HepG2 (cell line): ENCODE measurements around the gene CRISPLD2. TPM values are rescaled to one million over a fixed set of nuclear protein-coding genes. Genes with fewer than 3 reads are reported as not detected.

Experiments
- ATAC-seq: fragments of 200-7000 bp; cut with Tn5 transposase; 3 replicates; pipeline ENCODE4 v1.9.1; 2020; ENCODE audit warnings: mild to moderate bottlenecking, moderate library complexity
- BruUV-seq: library from RNA; stranded (reverse); fragments of 400-500 nt; replicated peaks from 2 replicates; lab custom pipeline; 2021; lab: Mats Ljungman, UMichigan
- CTCF ChIA-PET: fragments of 300-600 bp; formaldehyde crosslinking; extraction: SDS; loops from one replicate; lab custom pipeline; 2021; ENCODE audit warnings: low total read pairs, inconsistent platforms, low intra/inter-chr PET ratio; lab: Yijun Ruan, JAX
- POLR2A ChIA-PET: fragments of 350-600 bp; sonication (Branson Sonifier 250); formaldehyde crosslinking; loops from one replicate; lab custom pipeline; 2020; ENCODE audit warnings: antibody characterized with exemption, inconsistent platforms; lab: Yijun Ruan, JAX
- DNase-seq: peaks from one replicate; pipeline ENCODE4 v3.0.0-alpha.2; 2015; ENCODE audit warnings: low spot score
- FAIRE-seq: peaks from 3 replicates; lab custom pipeline; 2011; peaks lifted over from hg19 to GRCh38; lab: Jason Lieb, UNC
- H2AFZ ChIP-seq: one replicate; pipeline ENCODE4 v1.6.1; 2011; ENCODE audit warnings: low read length, inconsistent platforms
- H3K27ac ChIP-seq: fragments of 300-600 bp; 3 replicates; pipeline ENCODE4 v1.8.0; 2011; ENCODE audit warnings: mixed run types, mild to moderate bottlenecking, mixed read lengths, low read length, inconsistent platforms; ENCODE audit not compliant: insufficient read depth; ENCODE audit errors: extremely low read length
- H3K27me3 ChIP-seq, 2 experiments: fragments of 200-600 bp in 1 of 2; 2 replicates in 1 of 2; 3 replicates in 1 of 2; pipeline versions ENCODE4 v1.6.0 to v1.8.0; 2011; ENCODE audit warnings: low read length in 2 of 2, mild to moderate bottlenecking in 2 of 2, moderate library complexity in 2 of 2, inconsistent platforms in 1 of 2; ENCODE audit not compliant: insufficient read depth in 2 of 2, control insufficient read depth in 1 of 2
- H3K36me3 ChIP-seq, 2 experiments: fragments of 200-600 bp in 1 of 2; replicated peaks in 1 of 2; 2 replicates in 1 of 2; 3 replicates in 1 of 2; pipeline versions ENCODE4 v1.5.1 to v1.8.0; 2011; ENCODE audit warnings: low read length in 2 of 2, inconsistent platforms in 1 of 2; ENCODE audit not compliant: insufficient read depth in 2 of 2, control insufficient read depth in 1 of 2
- H3K4me1 ChIP-seq: 2 replicates; pipeline ENCODE4 v1.5.1; 2012; ENCODE audit warnings: low read length, inconsistent platforms; ENCODE audit not compliant: insufficient read depth
- H3K4me2 ChIP-seq: 2 replicates; pipeline ENCODE4 v1.6.0; 2011; ENCODE audit warnings: low read depth, low read length, inconsistent platforms
- H3K4me3 ChIP-seq, 3 experiments: fragments of 200-600 bp in 1 of 3; sonication (generic), shearing (Covaris generic) in 1 of 3; replicated peaks in 1 of 3; 2 replicates each; pipeline ENCODE4 v1.5.1; 2011 to 2016; ENCODE audit warnings: low read length in 3 of 3, inconsistent platforms in 2 of 3, low read depth in 2 of 3, mild to moderate bottlenecking in 2 of 3, control low read depth in 1 of 3, mixed read lengths in 1 of 3; ENCODE audit not compliant: insufficient read depth in 1 of 3
- H3K79me2 ChIP-seq: one replicate; pipeline ENCODE4 v1.6.1; 2011; ENCODE audit warnings: low read length, inconsistent platforms; ENCODE audit not compliant: insufficient read depth
- H3K9ac ChIP-seq: 2 replicates; pipeline ENCODE4 v1.6.0; 2011; ENCODE audit warnings: mild to moderate bottlenecking, low read depth, low read length, inconsistent platforms; ENCODE audit not compliant: insufficient read depth
- H3K9me3 ChIP-seq: 2 replicates; pipeline ENCODE4 v1.5.1; 2012; ENCODE audit warnings: mild to moderate bottlenecking, low read length
- H4K20me1 ChIP-seq: 2 replicates; pipeline ENCODE4 v1.6.0; 2011; ENCODE audit warnings: inconsistent platforms, mild to moderate bottlenecking, low read length, moderate library complexity; ENCODE audit not compliant: insufficient read depth
- ATRX ChIP-seq: sonication (generic); formaldehyde crosslinking; IDR thresholded peaks from 2 replicates; pipeline ENCODE4 v1.4.0; 2020; ENCODE audit warnings: missing genetic modification reagents, borderline replicate concordance
- CBX1 ChIP-seq: IDR thresholded peaks from one replicate; pipeline ENCODE4 v1.6.1; 2016; ENCODE audit warnings: antibody characterized with exemption, low read depth
- CBX5 ChIP-seq: sonication (generic); formaldehyde crosslinking; IDR thresholded peaks from 2 replicates; pipeline ENCODE4 v1.4.0; 2020; ENCODE audit warnings: missing genetic modification reagents, borderline replicate concordance
- ELF4 ChIP-seq: sonication (generic); formaldehyde crosslinking; IDR thresholded peaks from 2 replicates; pipeline ENCODE4 v1.5.0; 2020; ENCODE audit warnings: missing genetic modification reagents, mild to moderate bottlenecking, moderate library complexity, borderline replicate concordance
- NFATC3 ChIP-seq: sonication (generic); formaldehyde crosslinking; IDR thresholded peaks from 2 replicates; pipeline ENCODE4 v1.5.1; 2020; ENCODE audit warnings: mild to moderate bottlenecking, missing genetic modification reagents
- PHF8 ChIP-seq: sonication (generic); formaldehyde crosslinking; IDR thresholded peaks from 2 replicates; pipeline ENCODE4 v1.5.0; 2020; ENCODE audit warnings: missing genetic modification reagents
- SYNCRIP ChIP-seq: fragments of 200-400 bp; formaldehyde crosslinking; IDR thresholded peaks from 2 replicates; pipeline ENCODE4 v1.6.1; 2018; ENCODE audit warnings: mild to moderate bottlenecking, low read depth, low read length; ENCODE audit not compliant: insufficient read depth
- ZBTB3 ChIP-seq: sonication (generic); formaldehyde crosslinking; IDR thresholded peaks from 2 replicates; pipeline ENCODE4 v1.4.0; 2020; ENCODE audit warnings: low read depth, mild to moderate bottlenecking, moderate library complexity, missing genetic modification reagents, borderline replicate concordance
- ZNF292 ChIP-seq: sonication (generic); formaldehyde crosslinking; IDR thresholded peaks from 2 replicates; pipeline ENCODE4 v1.8.1; 2022; ENCODE audit warnings: mild to moderate bottlenecking, low read depth, missing genetic modification reagents, borderline replicate concordance
- ZNF296 ChIP-seq: sonication (generic); formaldehyde crosslinking; conservative IDR thresholded peaks from 2 replicates; pipeline ENCODE4 v1.5.0; 2020; ENCODE audit warnings: mild to moderate bottlenecking, missing genetic modification reagents
- WGBS: methylation state at CpG from one replicate; pipeline ENCODE4 v1.1.6; 2017; ENCODE audit warnings: low lambda C conversion rate; 5-methylcytosine and 5-hydroxymethylcytosine counted together
- in situ Hi-C: cut with HindIII; loops from 2 replicates; pipeline ENCODE4 v1.10.0; 2017; ENCODE audit warnings: low pct_unique_long_range_greater_than_20kb; ENCODE audit not compliant: extremely low pct_ligation_motif_present
- intact Hi-C: fragments of 100-400 bp; cut with micrococcal nuclease; formaldehyde crosslinking; loops from one replicate; pipeline ENCODE4 v1.10.0; 2022; ENCODE audit not compliant: unreplicated experiment
- polyA plus RNA-seq, 8 experiments: library from polyadenylated mRNA; depleted of rRNA in 3 of 8; stranded (reverse) in 7 of 8; unstranded in 1 of 8; fragments of >200 nt; fragmentation: Illumina TruSeq in 4 of 8; extraction: Trizol in 4 of 8; gene quantifications; 2 replicates each; pipeline versions ENCODE4 v1.2.1 to v1.2.3, GENCODE V29; 2011 to 2016; ENCODE audit warnings: low read depth in 4 of 8, missing spikeins in 1 of 8, mixed read lengths in 1 of 8; ENCODE audit not compliant: insufficient read depth in 1 of 8
- total RNA-seq, 5 experiments: library from RNA; depleted of rRNA; stranded (reverse); fragments of >200 nt; fragmentation: Illumina TruSeq; extraction: Trizol; gene quantifications; 2 replicates each; pipeline ENCODE4 v1.2.3, GENCODE V29; 2016; ENCODE audit warnings: low read depth in 1 of 5
- TF ChIP-seq, protein P1 (sequence below): sonication (generic); formaldehyde crosslinking; IDR thresholded peaks from 2 replicates; pipeline ENCODE4 v1.5.0; 2020; ENCODE audit warnings: missing genetic modification reagents
- TF ChIP-seq, protein P2 (sequence below), 2 experiments: sonication (generic) in 1 of 2; formaldehyde crosslinking in 1 of 2; IDR thresholded peaks; 2 replicates each; pipeline versions ENCODE4 v1.4.0 to v1.6.1; 2018 to 2020; ENCODE audit warnings: missing genetic modification reagents in 2 of 2, borderline replicate concordance in 1 of 2, low read depth in 1 of 2, mild to moderate bottlenecking in 1 of 2, missing biosample characterization in 1 of 2
- TF ChIP-seq, protein P3 (sequence below): fragments of 450-650 bp; IDR thresholded peaks from 2 replicates; pipeline ENCODE4 v1.6.1; 2017; ENCODE audit warnings: mild to moderate bottlenecking
- TF ChIP-seq, protein P4 (sequence below): sonication (generic); formaldehyde crosslinking; IDR thresholded peaks from 2 replicates; pipeline ENCODE4 v1.4.0; 2020; ENCODE audit warnings: missing genetic modification reagents

Gene CRISPLD2
- total and polyA plus RNA-seq, 2 of the 13 experiments (the other 11 are each of a cell fraction or from before 2014, with no cell fraction given) = 0.04 to 0.31 TPM

DNA sequence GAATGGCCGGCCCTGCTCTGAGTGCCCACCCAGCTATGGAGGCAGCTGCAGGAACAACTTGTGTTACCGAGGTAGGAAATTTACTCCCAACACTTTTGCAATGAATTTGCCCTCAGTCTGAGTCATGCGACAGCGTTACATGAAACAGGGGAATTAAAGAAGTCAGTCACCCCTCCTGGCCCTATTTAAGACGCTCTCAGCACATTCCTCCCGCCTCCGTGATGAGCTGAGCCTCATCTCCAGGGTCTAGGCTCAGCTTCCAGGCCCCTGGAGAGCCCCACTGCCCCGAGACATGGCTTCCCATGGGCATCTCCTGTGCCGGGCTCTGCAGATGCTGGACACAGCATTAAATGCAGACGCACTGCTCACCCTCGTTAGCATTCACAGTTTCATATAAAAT, 35.0 kb downstream of the CRISPLD2 start:
- POLR2A ChIA-PET = no interaction called here
- H2AFZ ChIP-seq = no peak overlapping the region
- intact Hi-C loops = no loop called here
- no peak overlapping the region for H3K27ac ChIP-seq
- no peak for FAIRE-seq
- H3K4me3 ChIP-seq = no peak overlapping the region
- CTCF ChIA-PET = no interaction called here
- H3K9ac ChIP-seq = no peak overlapping the region
- TF ChIP-seq, protein P1, sequence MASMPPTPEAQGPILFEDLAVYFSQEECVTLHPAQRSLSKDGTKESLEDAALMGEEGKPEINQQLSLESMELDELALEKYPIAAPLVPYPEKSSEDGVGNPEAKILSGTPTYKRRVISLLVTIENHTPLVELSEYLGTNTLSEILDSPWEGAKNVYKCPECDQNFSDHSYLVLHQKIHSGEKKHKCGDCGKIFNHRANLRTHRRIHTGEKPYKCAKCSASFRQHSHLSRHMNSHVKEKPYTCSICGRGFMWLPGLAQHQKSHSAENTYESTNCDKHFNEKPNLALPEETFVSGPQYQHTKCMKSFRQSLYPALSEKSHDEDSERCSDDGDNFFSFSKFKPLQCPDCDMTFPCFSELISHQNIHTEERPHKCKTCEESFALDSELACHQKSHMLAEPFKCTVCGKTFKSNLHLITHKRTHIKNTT = no peak
- no peak for TF ChIP-seq ATRX
- no peak for TF ChIP-seq CBX5 (CRISPR knock-in tag)
- TF ChIP-seq ZBTB3 (CRISPR knock-in tag) = no peak
- TF ChIP-seq ELF4 = no peak
- TF ChIP-seq, protein P2, sequence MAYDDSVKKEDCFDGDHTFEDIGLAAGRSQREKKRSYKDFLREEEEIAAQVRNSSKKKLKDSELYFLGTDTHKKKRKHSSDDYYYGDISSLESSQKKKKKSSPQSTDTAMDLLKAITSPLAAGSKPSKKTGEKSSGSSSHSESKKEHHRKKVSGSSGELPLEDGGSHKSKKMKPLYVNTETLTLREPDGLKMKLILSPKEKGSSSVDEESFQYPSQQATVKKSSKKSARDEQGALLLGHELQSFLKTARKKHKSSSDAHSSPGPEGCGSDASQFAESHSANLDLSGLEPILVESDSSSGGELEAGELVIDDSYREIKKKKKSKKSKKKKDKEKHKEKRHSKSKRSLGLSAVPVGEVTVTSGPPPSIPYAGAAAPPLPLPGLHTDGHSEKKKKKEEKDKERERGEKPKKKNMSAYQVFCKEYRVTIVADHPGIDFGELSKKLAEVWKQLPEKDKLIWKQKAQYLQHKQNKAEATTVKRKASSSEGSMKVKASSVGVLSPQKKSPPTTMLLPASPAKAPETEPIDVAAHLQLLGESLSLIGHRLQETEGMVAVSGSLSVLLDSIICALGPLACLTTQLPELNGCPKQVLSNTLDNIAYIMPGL (CRISPR knock-in tag; IDR thresholded peaks at IDR 0.05; ENCODE audit: borderline replicate concordance in 1 of 2, low read depth in 1 of 2) = no peak
- no peak for TF ChIP-seq ZNF296 (CRISPR knock-in tag)
- no peak for TF ChIP-seq CBX1
- no peak for TF ChIP-seq SYNCRIP
- no peak for TF ChIP-seq NFATC3
- no peak for TF ChIP-seq ZNF292 (CRISPR knock-in tag)
- no peak for TF ChIP-seq PHF8 (CRISPR knock-in tag)
- TF ChIP-seq, protein P3, sequence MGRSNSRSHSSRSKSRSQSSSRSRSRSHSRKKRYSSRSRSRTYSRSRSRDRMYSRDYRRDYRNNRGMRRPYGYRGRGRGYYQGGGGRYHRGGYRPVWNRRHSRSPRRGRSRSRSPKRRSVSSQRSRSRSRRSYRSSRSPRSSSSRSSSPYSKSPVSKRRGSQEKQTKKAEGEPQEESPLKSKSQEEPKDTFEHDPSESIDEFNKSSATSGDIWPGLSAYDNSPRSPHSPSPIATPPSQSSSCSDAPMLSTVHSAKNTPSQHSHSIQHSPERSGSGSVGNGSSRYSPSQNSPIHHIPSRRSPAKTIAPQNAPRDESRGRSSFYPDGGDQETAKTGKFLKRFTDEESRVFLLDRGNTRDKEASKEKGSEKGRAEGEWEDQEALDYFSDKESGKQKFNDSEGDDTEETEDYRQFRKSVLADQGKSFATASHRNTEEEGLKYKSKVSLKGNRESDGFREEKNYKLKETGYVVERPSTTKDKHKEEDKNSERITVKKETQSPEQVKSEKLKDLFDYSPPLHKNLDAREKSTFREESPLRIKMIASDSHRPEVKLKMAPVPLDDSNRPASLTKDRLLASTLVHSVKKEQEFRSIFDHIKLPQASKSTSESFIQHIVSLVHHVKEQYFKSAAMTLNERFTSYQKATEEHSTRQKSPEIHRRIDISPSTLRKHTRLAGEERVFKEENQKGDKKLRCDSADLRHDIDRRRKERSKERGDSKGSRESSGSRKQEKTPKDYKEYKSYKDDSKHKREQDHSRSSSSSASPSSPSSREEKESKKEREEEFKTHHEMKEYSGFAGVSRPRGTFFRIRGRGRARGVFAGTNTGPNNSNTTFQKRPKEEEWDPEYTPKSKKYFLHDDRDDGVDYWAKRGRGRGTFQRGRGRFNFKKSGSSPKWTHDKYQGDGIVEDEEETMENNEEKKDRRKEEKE = no peak
- TF ChIP-seq, protein P4, sequence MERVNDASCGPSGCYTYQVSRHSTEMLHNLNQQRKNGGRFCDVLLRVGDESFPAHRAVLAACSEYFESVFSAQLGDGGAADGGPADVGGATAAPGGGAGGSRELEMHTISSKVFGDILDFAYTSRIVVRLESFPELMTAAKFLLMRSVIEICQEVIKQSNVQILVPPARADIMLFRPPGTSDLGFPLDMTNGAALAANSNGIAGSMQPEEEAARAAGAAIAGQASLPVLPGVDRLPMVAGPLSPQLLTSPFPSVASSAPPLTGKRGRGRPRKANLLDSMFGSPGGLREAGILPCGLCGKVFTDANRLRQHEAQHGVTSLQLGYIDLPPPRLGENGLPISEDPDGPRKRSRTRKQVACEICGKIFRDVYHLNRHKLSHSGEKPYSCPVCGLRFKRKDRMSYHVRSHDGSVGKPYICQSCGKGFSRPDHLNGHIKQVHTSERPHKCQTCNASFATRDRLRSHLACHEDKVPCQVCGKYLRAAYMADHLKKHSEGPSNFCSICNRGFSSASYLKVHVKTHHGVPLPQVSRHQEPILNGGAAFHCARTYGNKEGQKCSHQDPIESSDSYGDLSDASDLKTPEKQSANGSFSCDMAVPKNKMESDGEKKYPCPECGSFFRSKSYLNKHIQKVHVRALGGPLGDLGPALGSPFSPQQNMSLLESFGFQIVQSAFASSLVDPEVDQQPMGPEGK (CRISPR knock-in tag) = no peak
- no TSS peak for BruUV-seq
- H3K4me2 ChIP-seq = no peak overlapping the region
- in situ Hi-C loops = no loop called here
- peaks cover 0 to 46% of the 10 kb centered on the region in 2 experiments; a peak in 4 of 5 replicates for H3K27me3 ChIP-seq
- H4K20me1 ChIP-seq = no peaks in the 10 kb centered on the region
- no peak for DNase-seq
- H3K79me2 ChIP-seq = no peaks in the 10 kb centered on the region
- H3K36me3 ChIP-seq = no peaks in the 10 kb centered on the region
- peaks cover 18% of the 10 kb centered on the region for H3K4me1 ChIP-seq
- WGBS = 39% methylated on average over 9 of the region's 11 CpGs
- H3K9me3 ChIP-seq = no peaks in the 10 kb centered on the region
- no peak for ATAC-seq
